K562 (cell line): ENCODE measurements around the gene EMID1. TPM values are rescaled to one million over a fixed set of nuclear protein-coding genes. Genes with fewer than 3 reads are reported as not detected.

ENCODE experiments used
- ASH1L ChIP-seq: fragments of 450-650 bp; IDR thresholded peaks from 2 replicates; pipeline ENCODE4 v1.6.1; 2018; ENCODE audit warnings: borderline replicate concordance, mild to moderate bottlenecking, low read depth; ENCODE audit not compliant: partially characterized antibody
- BDP1 ChIP-seq: IDR thresholded peaks from 3 replicates; pipeline ENCODE4 v1.6.1; 2011; ENCODE audit not compliant: insufficient read length, insufficient read depth
- COPS2 ChIP-seq: fragments of 450-650 bp; conservative IDR thresholded peaks from 2 replicates; pipeline ENCODE4 v1.6.1; 2016; ENCODE audit warnings: mild to moderate bottlenecking, moderate library complexity
- ELK1 ChIP-seq: sonication (generic); formaldehyde crosslinking; IDR thresholded peaks from 2 replicates; pipeline ENCODE4 v1.8.1; 2022; ENCODE audit warnings: missing genetic modification reagents
- FOXK1 ChIP-seq: sonication (generic); formaldehyde crosslinking; IDR thresholded peaks from 2 replicates; pipeline ENCODE4 v1.8.0; 2022; ENCODE audit warnings: missing genetic modification reagents, mild to moderate bottlenecking, borderline replicate concordance
- HOXB6 ChIP-seq: fragments of 250-450 bp; sonication (Bioruptor Pico); IDR thresholded peaks from 2 replicates; pipeline ENCODE4 v1.5.1; 2022; ENCODE audit warnings: mild to moderate bottlenecking, borderline replicate concordance
- NFRKB ChIP-seq: fragments of 450-650 bp; IDR thresholded peaks from 2 replicates; pipeline ENCODE4 v1.6.1; 2016; ENCODE audit warnings: low read depth
- NR3C1 ChIP-seq: sonication (generic); formaldehyde crosslinking; IDR thresholded peaks from 2 replicates; pipeline ENCODE4 v1.8.1; 2022; ENCODE audit warnings: missing genetic modification reagents
- RB1 ChIP-seq: fragments of 450-650 bp; IDR thresholded peaks from 2 replicates; pipeline ENCODE4 v1.6.1; 2017; ENCODE audit warnings: low read depth, mild to moderate bottlenecking
- SMAD4 ChIP-seq: fragments of 250-450 bp; sonication (Bioruptor Pico); conservative IDR thresholded peaks from 2 replicates; pipeline ENCODE4 v1.8.0; 2021; ENCODE audit warnings: inconsistent platforms, mild to moderate bottlenecking, moderate library complexity
- TCF7 ChIP-seq: sonication (generic); IDR thresholded peaks from 2 replicates; pipeline ENCODE4 v1.6.1; 2016; ENCODE audit warnings: antibody characterized with exemption, borderline replicate concordance
- ZNF12 ChIP-seq: sonication (generic); formaldehyde crosslinking; IDR thresholded peaks from 2 replicates; pipeline ENCODE4 v1.4.0; 2020; ENCODE audit warnings: mild to moderate bottlenecking, missing genetic modification reagents
- ZZZ3 ChIP-seq: fragments of 450-650 bp; IDR thresholded peaks from 2 replicates; pipeline ENCODE4 v1.6.1; 2016; ENCODE audit warnings: antibody characterized with exemption, mild to moderate bottlenecking, moderate library complexity
- polyA plus RNA-seq, 8 experiments: library from polyadenylated mRNA; depleted of rRNA in 4 of 8; stranded (reverse) in 5 of 8; unstranded in 3 of 8; fragments of >200 nt; fragmentation: Nextera tagmentation in 2 of 8; fragmentation: Illumina TruSeq in 1 of 8; extraction: Ambion mirVana in 2 of 8; extraction: Trizol in 1 of 8; gene quantifications; 2 replicates each; pipeline versions ENCODE4 v1.2.1 to v1.2.3, GENCODE V29; 2011 to 2014; ENCODE audit warnings: inconsistent platforms in 1 of 8, missing spikeins in 1 of 8
- total RNA-seq, 7 experiments: library from RNA; depleted of rRNA in 6 of 7; stranded (reverse); fragments of >200 nt in 6 of 7; fragmentation: Illumina TruSeq in 2 of 7; extraction: Trizol in 2 of 7; gene quantifications; 2 replicates each; pipeline versions ENCODE4 v1.2.1 to v1.2.3, GENCODE V29; 2011 to 2021; ENCODE audit warnings: low replicate concordance in 1 of 7
- TF ChIP-seq, protein P1 (sequence below): fragments of 250-450 bp; sonication (Bioruptor Pico); IDR thresholded peaks from 2 replicates; pipeline ENCODE4 v1.8.0; 2022; ENCODE audit warnings: moderate library complexity, mild to moderate bottlenecking, inconsistent platforms
- TF ChIP-seq, protein P2 (sequence below): IDR thresholded peaks from 3 replicates; pipeline ENCODE4 v1.6.1; 2011; ENCODE audit warnings: borderline replicate concordance, mild to moderate bottlenecking; ENCODE audit not compliant: insufficient read length, insufficient read depth
- TF ChIP-seq, protein P3 (sequence below): fragments of 200-800 bp; sonication (Bioruptor generic); IDR thresholded peaks from 2 replicates; pipeline ENCODE4 v1.6.1; 2016; ENCODE audit warnings: missing genetic modification characterization, missing compliant biosample characterization
- TF ChIP-seq, protein P4 (sequence below), 3 experiments: IDR thresholded peaks in 2 of 3; conservative IDR thresholded peaks in 1 of 3; 2 replicates each; pipeline ENCODE4 v1.5.1; 2011 to 2012; ENCODE audit warnings: low read length in 3 of 3, mild to moderate bottlenecking in 3 of 3, control low read depth in 2 of 3, improper control_type of control experiment in 1 of 3, inconsistent platforms in 1 of 3, low read depth in 1 of 3, mixed read lengths in 1 of 3, moderate library complexity in 1 of 3; ENCODE audit not compliant: insufficient read depth in 2 of 3

The EMID1 gene
- total and polyA plus RNA-seq, 9 of the 15 experiments (the other 6 are each of a cell fraction or from before 2014, with no cell fraction given), result 0.15 to 7.2 (median 2.7) TPM

DNA sequence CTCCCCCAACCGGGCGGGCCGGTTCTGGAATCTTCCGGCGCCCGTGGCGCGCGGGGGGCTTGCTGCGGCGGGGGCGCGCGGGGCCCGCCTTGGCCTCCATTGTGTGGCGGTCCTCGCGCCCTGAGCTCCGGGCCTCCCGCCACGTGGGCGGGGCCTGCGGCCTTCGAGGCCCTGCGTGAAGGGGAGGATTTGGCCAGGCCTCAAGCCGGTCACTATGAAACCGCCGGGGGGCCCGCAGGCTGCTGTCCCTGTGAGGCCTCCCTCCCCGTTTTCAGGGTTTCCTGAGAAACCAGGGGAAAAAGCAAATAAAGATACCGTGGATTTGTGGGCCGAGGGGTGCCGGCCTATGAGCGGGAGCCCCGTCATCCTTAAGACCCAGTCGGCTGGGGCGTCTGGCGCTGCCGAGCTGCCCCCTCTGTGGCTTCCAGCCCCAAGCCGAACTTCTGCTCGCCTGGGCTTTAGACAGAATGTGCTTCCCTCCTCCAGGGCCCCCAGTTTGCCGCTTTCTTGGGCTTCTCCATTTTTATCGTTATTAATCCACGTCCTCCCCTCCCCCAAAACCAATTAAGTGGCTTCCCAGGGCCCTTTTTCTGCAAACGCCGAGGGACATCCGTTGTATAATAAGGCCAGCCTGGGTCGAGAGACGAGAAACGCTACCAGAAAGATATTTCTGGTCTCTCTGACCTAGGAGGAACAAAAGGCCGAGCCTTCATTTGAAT, 63.0 kb downstream of the EMID1 start (continued):
- TF ChIP-seq HOXB6 (CRISPR knock-in tag) (no peak), RB1 (peak; percentile 21), ELK1 (CRISPR knock-in tag) (no peak), COPS2 (no peak), TCF7 (no peak), SMAD4 (CRISPR knock-in tag) (peak; percentile 65; the same call in 1 of the 2 replicates), NFRKB (no peak), ZNF12 (CRISPR knock-in tag) (no peak), ZZZ3 (no peak), NR3C1 (CRISPR knock-in tag) (0 out of 2 replicates have a peak, but pooled peaks have one; percentile 34), ASH1L (no peak), FOXK1 (CRISPR knock-in tag) (no peak), BDP1 (no peak)
- TF ChIP-seq, protein P1, sequence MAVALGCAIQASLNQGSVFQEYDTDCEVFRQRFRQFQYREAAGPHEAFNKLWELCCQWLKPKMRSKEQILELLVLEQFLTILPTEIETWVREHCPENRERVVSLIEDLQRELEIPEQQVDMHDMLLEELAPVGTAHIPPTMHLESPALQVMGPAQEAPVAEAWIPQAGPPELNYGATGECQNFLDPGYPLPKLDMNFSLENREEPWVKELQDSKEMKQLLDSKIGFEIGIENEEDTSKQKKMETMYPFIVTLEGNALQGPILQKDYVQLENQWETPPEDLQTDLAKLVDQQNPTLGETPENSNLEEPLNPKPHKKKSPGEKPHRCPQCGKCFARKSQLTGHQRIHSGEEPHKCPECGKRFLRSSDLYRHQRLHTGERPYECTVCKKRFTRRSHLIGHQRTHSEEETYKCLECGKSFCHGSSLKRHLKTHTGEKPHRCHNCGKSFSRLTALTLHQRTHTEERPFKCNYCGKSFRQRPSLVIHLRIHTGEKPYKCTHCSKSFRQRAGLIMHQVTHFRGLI (CRISPR knock-in tag), result no peak
- TF ChIP-seq, protein P2, sequence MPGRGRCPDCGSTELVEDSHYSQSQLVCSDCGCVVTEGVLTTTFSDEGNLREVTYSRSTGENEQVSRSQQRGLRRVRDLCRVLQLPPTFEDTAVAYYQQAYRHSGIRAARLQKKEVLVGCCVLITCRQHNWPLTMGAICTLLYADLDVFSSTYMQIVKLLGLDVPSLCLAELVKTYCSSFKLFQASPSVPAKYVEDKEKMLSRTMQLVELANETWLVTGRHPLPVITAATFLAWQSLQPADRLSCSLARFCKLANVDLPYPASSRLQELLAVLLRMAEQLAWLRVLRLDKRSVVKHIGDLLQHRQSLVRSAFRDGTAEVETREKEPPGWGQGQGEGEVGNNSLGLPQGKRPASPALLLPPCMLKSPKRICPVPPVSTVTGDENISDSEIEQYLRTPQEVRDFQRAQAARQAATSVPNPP, result no peak
- TF ChIP-seq, protein P3, sequence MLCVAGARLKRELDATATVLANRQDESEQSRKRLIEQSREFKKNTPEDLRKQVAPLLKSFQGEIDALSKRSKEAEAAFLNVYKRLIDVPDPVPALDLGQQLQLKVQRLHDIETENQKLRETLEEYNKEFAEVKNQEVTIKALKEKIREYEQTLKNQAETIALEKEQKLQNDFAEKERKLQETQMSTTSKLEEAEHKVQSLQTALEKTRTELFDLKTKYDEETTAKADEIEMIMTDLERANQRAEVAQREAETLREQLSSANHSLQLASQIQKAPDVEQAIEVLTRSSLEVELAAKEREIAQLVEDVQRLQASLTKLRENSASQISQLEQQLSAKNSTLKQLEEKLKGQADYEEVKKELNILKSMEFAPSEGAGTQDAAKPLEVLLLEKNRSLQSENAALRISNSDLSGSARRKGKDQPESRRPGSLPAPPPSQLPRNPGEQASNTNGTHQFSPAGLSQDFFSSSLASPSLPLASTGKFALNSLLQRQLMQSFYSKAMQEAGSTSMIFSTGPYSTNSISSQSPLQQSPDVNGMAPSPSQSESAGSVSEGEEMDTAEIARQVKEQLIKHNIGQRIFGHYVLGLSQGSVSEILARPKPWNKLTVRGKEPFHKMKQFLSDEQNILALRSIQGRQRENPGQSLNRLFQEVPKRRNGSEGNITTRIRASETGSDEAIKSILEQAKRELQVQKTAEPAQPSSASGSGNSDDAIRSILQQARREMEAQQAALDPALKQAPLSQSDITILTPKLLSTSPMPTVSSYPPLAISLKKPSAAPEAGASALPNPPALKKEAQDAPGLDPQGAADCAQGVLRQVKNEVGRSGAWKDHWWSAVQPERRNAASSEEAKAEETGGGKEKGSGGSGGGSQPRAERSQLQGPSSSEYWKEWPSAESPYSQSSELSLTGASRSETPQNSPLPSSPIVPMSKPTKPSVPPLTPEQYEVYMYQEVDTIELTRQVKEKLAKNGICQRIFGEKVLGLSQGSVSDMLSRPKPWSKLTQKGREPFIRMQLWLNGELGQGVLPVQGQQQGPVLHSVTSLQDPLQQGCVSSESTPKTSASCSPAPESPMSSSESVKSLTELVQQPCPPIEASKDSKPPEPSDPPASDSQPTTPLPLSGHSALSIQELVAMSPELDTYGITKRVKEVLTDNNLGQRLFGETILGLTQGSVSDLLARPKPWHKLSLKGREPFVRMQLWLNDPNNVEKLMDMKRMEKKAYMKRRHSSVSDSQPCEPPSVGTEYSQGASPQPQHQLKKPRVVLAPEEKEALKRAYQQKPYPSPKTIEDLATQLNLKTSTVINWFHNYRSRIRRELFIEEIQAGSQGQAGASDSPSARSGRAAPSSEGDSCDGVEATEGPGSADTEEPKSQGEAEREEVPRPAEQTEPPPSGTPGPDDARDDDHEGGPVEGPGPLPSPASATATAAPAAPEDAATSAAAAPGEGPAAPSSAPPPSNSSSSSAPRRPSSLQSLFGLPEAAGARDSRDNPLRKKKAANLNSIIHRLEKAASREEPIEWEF (CRISPR knock-in tag), result no peak
- TF ChIP-seq, protein P4, sequence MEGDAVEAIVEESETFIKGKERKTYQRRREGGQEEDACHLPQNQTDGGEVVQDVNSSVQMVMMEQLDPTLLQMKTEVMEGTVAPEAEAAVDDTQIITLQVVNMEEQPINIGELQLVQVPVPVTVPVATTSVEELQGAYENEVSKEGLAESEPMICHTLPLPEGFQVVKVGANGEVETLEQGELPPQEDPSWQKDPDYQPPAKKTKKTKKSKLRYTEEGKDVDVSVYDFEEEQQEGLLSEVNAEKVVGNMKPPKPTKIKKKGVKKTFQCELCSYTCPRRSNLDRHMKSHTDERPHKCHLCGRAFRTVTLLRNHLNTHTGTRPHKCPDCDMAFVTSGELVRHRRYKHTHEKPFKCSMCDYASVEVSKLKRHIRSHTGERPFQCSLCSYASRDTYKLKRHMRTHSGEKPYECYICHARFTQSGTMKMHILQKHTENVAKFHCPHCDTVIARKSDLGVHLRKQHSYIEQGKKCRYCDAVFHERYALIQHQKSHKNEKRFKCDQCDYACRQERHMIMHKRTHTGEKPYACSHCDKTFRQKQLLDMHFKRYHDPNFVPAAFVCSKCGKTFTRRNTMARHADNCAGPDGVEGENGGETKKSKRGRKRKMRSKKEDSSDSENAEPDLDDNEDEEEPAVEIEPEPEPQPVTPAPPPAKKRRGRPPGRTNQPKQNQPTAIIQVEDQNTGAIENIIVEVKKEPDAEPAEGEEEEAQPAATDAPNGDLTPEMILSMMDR (IDR thresholded peaks at IDR 0.05 in 2 of 3, conservative IDR thresholded peaks at IDR 0.05 in 1 of 3; ENCODE audit: insufficient read depth in 2 of 3, low read depth in 1 of 3, low read length in 3 of 3), result no peak
